GM21723 (cell line): ENCODE data around the gene DYSF.

Experiments used
- ATAC-seq: cut with Tn5 transposase; IDR thresholded peaks from one replicate; pipeline ENCODE4 v1.9.1; 2021; ENCODE audit warnings: mild to moderate bottlenecking, moderate library complexity; ENCODE audit not compliant: unreplicated experiment

The DYSF gene

GRCh38 chr2:71668326-71669057 is 215.1 kb downstream of the DYSF start:
- ATAC-seq = no peak

- ATAC-seq = no peak
Measured at GRCh38 chr2:71669058-71669456, 215.7 kb downstream of the DYSF start.

GRCh38 chr2:71669628-71670429 is 216.5 kb downstream of the DYSF start:
- ATAC-seq = no peak

GRCh38 chr2:71670430-71670795 is 217.1 kb downstream of the DYSF start:
- no peak for ATAC-seq

GRCh38 chr2:71671203-71671854 is 218.0 kb downstream of the DYSF start:
- ATAC-seq = no peak

GRCh38 chr2:71671895-71672825 is 218.8 kb downstream of the DYSF start:
- ATAC-seq = no peak

GRCh38 chr2:71672826-71673795 is 219.8 kb downstream of the DYSF start:
- no peak for ATAC-seq

GRCh38 chr2:71674158-71674851 is 220.9 kb downstream of the DYSF start:
- no peak for ATAC-seq

- no peak for ATAC-seq
Measured at GRCh38 chr2:71675296-71675695, 221.9 kb downstream of the DYSF start.

GRCh38 chr2:71678874-71679273 is 225.5 kb downstream of the DYSF start:
- no peak for ATAC-seq

GRCh38 chr2:71679491-71679890 is 226.1 kb downstream of the DYSF start:
- no peak for ATAC-seq

GRCh38 chr2:71680925-71681324 is 227.6 kb downstream of the DYSF start:
- ATAC-seq = no peak

- ATAC-seq = no peak
Measured at GRCh38 chr2:71681626-71682025, 228.3 kb downstream of the DYSF start.

GRCh38 chr2:71682341-71682740 is 229.0 kb downstream of the DYSF start:
- ATAC-seq = no peak

GRCh38 chr2:71683070-71683469 is 229.7 kb downstream of the DYSF start:
- no peak for ATAC-seq

GRCh38 chr2:71683666-71684065 is 230.3 kb downstream of the DYSF start:
- no peak for ATAC-seq

GRCh38 chr2:71684226-71685072 is 231.1 kb downstream of the DYSF start:
- no peak for ATAC-seq
